Tongue (tissue), 2 donors: ENCODE measurements around the gene RCC1. TPM values are rescaled to one million over a fixed set of nuclear protein-coding genes. Genes with fewer than 3 reads are reported as not detected.
"Not testable (repeated sequence)": the region's sequence is repeated elsewhere in the genome, so short reads cannot be mapped to it uniquely, and the experiment has no call there.

Experiments used
- DNase-seq: peaks from one replicate; pipeline ENCODE4 v3.0.0-alpha.2; 2015
- total RNA-seq: library from RNA; depleted of rRNA; stranded (reverse); fragments of >200 nt; gene quantifications from one replicate; pipeline ENCODE4 v1.2.3, GENCODE V29; 2014

The RCC1 gene
- total RNA-seq, 1 donor from 2014 or later = 18.8 TPM

GRCh38 chr1:28512058-28512611 is 6.3 kb downstream of the RCC1 start:
- no peak for DNase-seq

- not testable (repeated sequence) for DNase-seq
These were observed 8.6 kb downstream of the RCC1 start for GRCh38 chr1:28514445-28514933.

GRCh38 chr1:28516518-28516956 is 10.7 kb downstream of the RCC1 start:
- DNase-seq = no peak

GRCh38 chr1:28517649-28517999 is 11.8 kb downstream of the RCC1 start:
- no peak for DNase-seq

GRCh38 chr1:28518000-28518744 is 12.3 kb downstream of the RCC1 start:
- peak; percentile 95 for DNase-seq

GRCh38 chr1:28518745-28519341 is 13.0 kb downstream of the RCC1 start:
- peak; percentile 13 for DNase-seq

GRCh38 chr1:28519946-28520725 is 14.3 kb downstream of the RCC1 start:
- DNase-seq = no peak

GRCh38 chr1:28520796-28521195 is 15.0 kb downstream of the RCC1 start:
- not testable (repeated sequence) for DNase-seq

- DNase-seq = no peak
These were observed 15.8 kb downstream of the RCC1 start for GRCh38 chr1:28521502-28522164.

- DNase-seq = not testable (repeated sequence)
These were observed 16.7 kb downstream of the RCC1 start for GRCh38 chr1:28522537-28522936.

- not testable (repeated sequence) for DNase-seq
These were observed 19.3 kb downstream of the RCC1 start for GRCh38 chr1:28525002-28525642.

GRCh38 chr1:28526886-28527285 is 21.0 kb downstream of the RCC1 start:
- DNase-seq = no peak

GRCh38 chr1:28530456-28530855 is 24.6 kb downstream of the RCC1 start:
- DNase-seq = no peak

- no peak for DNase-seq
These were observed 28.8 kb downstream of the RCC1 start for GRCh38 chr1:28534671-28535070.

GRCh38 chr1:28535180-28535579 is 29.3 kb downstream of the RCC1 start:
- DNase-seq = no peak

- peak; percentile 44 for DNase-seq
These were observed 31.8 kb downstream of the RCC1 start for GRCh38 chr1:28537457-28538199.

GRCh38 chr1:28538286-28538685 is 32.4 kb downstream of the RCC1 start:
- DNase-seq = peak; percentile 20

- DNase-seq = no peak
These were observed 34.8 kb downstream of the RCC1 start for GRCh38 chr1:28540651-28541050.

GRCh38 chr1:28541414-28542015 is 35.7 kb downstream of the RCC1 start:
- not testable (repeated sequence) for DNase-seq

GRCh38 chr1:28545246-28545628 is 39.4 kb downstream of the RCC1 start:
- DNase-seq = no peak
